ENCODE measurements around the gene DLST. TPM values are rescaled to one million over a fixed set of nuclear protein-coding genes. Genes with fewer than 3 reads are reported as not detected.

DLST gene
- total and polyA plus RNA-seq, 2 of the 4 experiments (the other 2 are of a cell fraction): 58.6 to 119 TPM

DNA sequence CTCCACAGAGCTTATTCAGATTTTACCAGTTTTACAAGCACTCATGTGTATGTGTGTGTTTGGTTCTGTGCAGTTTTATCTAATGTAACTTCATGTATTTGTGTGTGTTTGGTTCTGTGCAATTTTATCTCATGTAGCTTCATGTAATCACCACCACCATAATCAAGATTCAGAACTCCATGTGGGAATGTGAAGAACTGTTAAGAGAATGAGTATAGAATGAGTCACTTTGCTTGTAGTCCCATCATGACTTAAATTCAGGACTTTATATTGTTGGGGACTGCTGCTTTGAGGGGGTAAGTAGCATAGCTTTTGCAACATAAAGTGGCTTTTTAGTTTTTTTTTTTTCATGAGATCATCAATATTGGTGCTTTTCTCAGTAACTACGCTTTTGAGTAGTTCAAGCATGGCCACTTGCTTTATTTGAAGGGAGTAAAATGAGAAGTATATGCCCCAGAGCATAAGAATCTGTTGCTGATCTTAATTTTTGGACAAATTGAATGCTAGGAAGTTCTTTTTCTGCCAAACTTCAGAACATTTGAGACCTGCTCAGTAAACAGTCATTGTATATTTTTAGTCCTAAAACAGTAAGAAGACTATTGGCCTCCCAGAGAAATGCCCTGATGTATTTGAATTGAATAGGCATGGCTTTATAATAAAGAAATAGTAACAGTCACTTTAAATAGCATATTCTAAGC lies 34.6 kb upstream of the DLST start:
- Histone ChIP-seq H3K36me3 (ENCODE audit: control insufficient read depth, insufficient read depth, low read length) (no peaks in the 10 kb centered on the region), H2BK5ac (ENCODE audit: low read depth, low read length, poor library complexity, severe bottlenecking) (peak overlapping the region; percentile 80), H4K91ac (ENCODE audit: insufficient read depth, low read depth, low read length) (no peak overlapping the region), H4K8ac (ENCODE audit: low read depth in 2 of 2, low read length in 2 of 2) (no peak overlapping the region), H2AFZ (replicated peaks; ENCODE audit: low read length, poor library complexity) (no peak overlapping the region), H3K18ac (ENCODE audit: low read depth, low read length) (peak overlapping the region; percentile 50), H4K20me1 (ENCODE audit: insufficient read depth, low read length) (no peaks in the 10 kb centered on the region), H3K56ac (ENCODE audit: extremely low read depth, insufficient read depth, low read length) (no peak overlapping the region), H3K79me1 (ENCODE audit: low read depth in 1 of 2, low read length in 2 of 2) (no peaks in the 10 kb centered on the region), H3K9ac (ENCODE audit: low read depth, low read length) (no peak overlapping the region), H3K4me3 (ENCODE audit: insufficient read depth, low read depth, low read length) (no peak overlapping the region), H3K4me1 (ENCODE audit: control insufficient read depth, insufficient read depth, low read length) (peaks cover 12% of the 10 kb centered on the region), H2BK20ac (ENCODE audit: low read depth, low read length) (no peak overlapping the region; the same call in 1 of the 2 replicates), H3K9me1 (ENCODE audit: insufficient read depth, low read length) (0 out of 2 replicates have a peak, but pooled peaks cover 4% of the 10 kb centered on the region), H2AK9ac (replicated peaks; ENCODE audit: low read depth, low read length, poor library complexity) (no peak overlapping the region), H2AK5ac (ENCODE audit: low read depth, low read length) (no peak overlapping the region), H3K4me2 (ENCODE audit: low read depth, low read length) (no peak overlapping the region), H2BK15ac (ENCODE audit: low read depth, low read length) (no peak overlapping the region), H3K27me3 (ENCODE audit: control insufficient read depth, insufficient read depth, low read length) (no peaks in the 10 kb centered on the region), H2BK120ac (ENCODE audit: low read depth, low read length) (no peak overlapping the region), H3K9me3 (ENCODE audit: control insufficient read depth, insufficient read depth, low read length) (no peaks in the 10 kb centered on the region), H3K23ac (ENCODE audit: low read depth, low read length) (no peak overlapping the region), H3K4ac (ENCODE audit: low read depth, low read length) (no peak overlapping the region), H3K27ac (ENCODE audit: insufficient read depth, low read length) (peak overlapping the region; percentile 30; the same call in 1 of the 2 replicates), H3K14ac (replicated peaks; ENCODE audit: low read depth, low read length) (no peak overlapping the region), H4K5ac (ENCODE audit: low read depth, low read length) (no peak overlapping the region)
- in situ Hi-C loops (cut with MboI; ENCODE audit: low sequenced_read_pairs): no loop called here
- intact Hi-C loops (cut with micrococcal nuclease): no loop called here
- CTCF ChIA-PET: interaction anchor here (1.1 to 1.6 kb wide), 2 partner anchors 13 to 14 kb away, joined by 3 to 7 read pairs; no protein-coding TSS in a partner anchor
- dilution Hi-C loops (cut with HindIII; ENCODE audit: low sequenced_read_pairs, unreplicated experiment): no loop called here
- POLR2A ChIA-PET (ENCODE audit: unreplicated experiment): no interaction called here
- TF ChIP-seq NFE2L2 (IDR thresholded peaks at IDR 0.05; ENCODE audit: low read depth, low read length) (no peak), SMC3 (IDR thresholded peaks at IDR 0.05; ENCODE audit: low read depth, low read length) (no peak), RCOR1 (IDR thresholded peaks at IDR 0.05; ENCODE audit: insufficient replicate concordance, low read length) (no peak), FOS (IDR thresholded peaks at IDR 0.05; ENCODE audit: low read depth, low read length) (peak; percentile 58; the same call in 1 of the 2 replicates), MAZ (IDR thresholded peaks at IDR 0.05; ENCODE audit: borderline replicate concordance, low read depth, low read length) (no peak)
- peak; percentile 67 for ATAC-seq (ENCODE audit: low read depth)
- WGBS, 2 experiments (ENCODE audit: extremely low coverage in 2 of 2, insufficient read length in 1 of 2): no CpG with 5 or more reads among the region's 1 CpG
- DNase-seq: peak; percentile 80
- BruUV-seq (replicated peaks): no TSS peak

Measured in IMR-90 (cell line).